SK-N-SH (cell line): ENCODE results near the gene CHRNG. TPM values are rescaled to one million over a fixed set of nuclear protein-coding genes. Genes with fewer than 3 reads are reported as not detected.

ENCODE experiments used
- CTCF ChIA-PET: fragments of 300-600, 350-600 bp; formaldehyde crosslinking; extraction: SDS; loops from one replicate; lab custom pipeline; 2021; lab: Yijun Ruan, JAX
- POLR2A ChIA-PET: fragments of 350-600 bp; sonication (Branson Sonifier 250); formaldehyde crosslinking; extraction: SDS; loops from one replicate; lab custom pipeline; 2020; ENCODE audit warnings: antibody characterized with exemption, inconsistent platforms; lab: Yijun Ruan, JAX
- DNase-seq: peaks from one replicate; pipeline ENCODE4 v3.0.0; 2012
- H2AFZ ChIP-seq: fragments of 200-600 bp; sonication (generic); 2 replicates; pipeline ENCODE4 v1.8.1; 2016; ENCODE audit warnings: antibody characterized with exemption, mild to moderate bottlenecking, low read depth
- H3F3A ChIP-seq: fragments of 200-600 bp; sonication (generic); replicated peaks from 2 replicates; pipeline ENCODE3; 2016; ENCODE audit warnings: antibody characterized with exemption, mild to moderate bottlenecking; ENCODE audit not compliant: insufficient read depth
- H3K27ac ChIP-seq, 2 experiments: fragments of 200-500 bp in 1 of 2; fragments of 200-600 bp in 1 of 2; sonication (Bioruptor generic) in 1 of 2; sonication (generic), shearing (Covaris generic) in 1 of 2; 2 replicates each; pipeline versions ENCODE4 v1.5.1 to v1.6.1; 2014 to 2016; ENCODE audit warnings: low read depth in 2 of 2, inconsistent platforms in 1 of 2, low read length in 1 of 2, mild to moderate bottlenecking in 1 of 2, mixed read lengths in 1 of 2
- H3K27me3 ChIP-seq: fragments of 200-600 bp; sonication (generic), shearing (Covaris generic); 2 replicates; pipeline ENCODE4 v1.6.1; 2016; ENCODE audit warnings: mixed run types; ENCODE audit not compliant: insufficient read depth
- H3K36me3 ChIP-seq, 2 experiments: fragments of 200-500 bp in 1 of 2; fragments of 200-600 bp in 1 of 2; sonication (Bioruptor generic) in 1 of 2; sonication (generic) in 1 of 2; replicated peaks in 1 of 2; 2 replicates each; pipeline versions ENCODE3 to v1.5.1; 2014 to 2016; ENCODE audit warnings: low read length in 1 of 2, mild to moderate bottlenecking in 1 of 2; ENCODE audit not compliant: insufficient read depth in 2 of 2, control insufficient read depth in 1 of 2
- H3K4me1 ChIP-seq, 2 experiments: fragments of 200-500 bp in 1 of 2; fragments of 200-600 bp in 1 of 2; sonication (Bioruptor generic) in 1 of 2; sonication (generic), shearing (Covaris generic) in 1 of 2; 2 replicates each; pipeline versions ENCODE4 v1.5.1 to v1.6.1; 2014 to 2016; ENCODE audit warnings: low read depth in 1 of 2, low read length in 1 of 2, mixed run types in 1 of 2; ENCODE audit not compliant: insufficient read depth in 2 of 2, control insufficient read depth in 1 of 2
- H3K4me2 ChIP-seq: fragments of 200-600 bp; sonication (generic), shearing (Covaris generic); 2 replicates; pipeline ENCODE4 v1.6.1; 2017; ENCODE audit warnings: mixed run types
- H3K4me3 ChIP-seq, 2 experiments: fragments of 200-500 bp in 1 of 2; fragments of 200-600 bp in 1 of 2; sonication (Bioruptor generic) in 1 of 2; sonication (generic), shearing (Covaris generic) in 1 of 2; 2 replicates each; pipeline versions ENCODE4 v1.5.1 to v1.8.1; 2014 to 2016; ENCODE audit warnings: low read depth in 2 of 2, inconsistent platforms in 1 of 2, low read length in 1 of 2, mild to moderate bottlenecking in 1 of 2, mixed read lengths in 1 of 2, moderate library complexity in 1 of 2
- H3K79me2 ChIP-seq: fragments of 200-600 bp; sonication (generic); 2 replicates; pipeline ENCODE4 v1.8.1; 2017; ENCODE audit warnings: mild to moderate bottlenecking; ENCODE audit not compliant: insufficient read depth
- H3K9ac ChIP-seq: fragments of 200-600 bp; sonication (generic); 2 replicates; pipeline ENCODE4 v1.6.1; 2017; ENCODE audit warnings: mixed run types
- H3K9me2 ChIP-seq: fragments of 200-600 bp; sonication (generic); 2 replicates; pipeline ENCODE4 v1.6.1; 2017; ENCODE audit warnings: mixed run types
- H3K9me3 ChIP-seq: fragments of 200-600 bp; sonication (generic); 2 replicates; pipeline ENCODE4 v1.6.1; 2017; ENCODE audit warnings: mixed run types, mild to moderate bottlenecking, moderate library complexity
- H4K20me1 ChIP-seq: fragments of 200-600 bp; sonication (generic); 2 replicates; pipeline ENCODE4 v1.6.1; 2017; ENCODE audit warnings: mild to moderate bottlenecking, mixed run types; ENCODE audit not compliant: insufficient read depth
- FOXM1 ChIP-seq: IDR thresholded peaks from 2 replicates; pipeline ENCODE4 v1.4.0; 2012; ENCODE audit warnings: low read depth, mild to moderate bottlenecking
- JUND ChIP-seq: IDR thresholded peaks from 2 replicates; pipeline ENCODE4 v1.4.0; 2012
- NFIC ChIP-seq: IDR thresholded peaks from 2 replicates; pipeline ENCODE4 v1.4.0; 2012; ENCODE audit warnings: borderline replicate concordance
- NRF1 ChIP-seq: IDR thresholded peaks from 2 replicates; pipeline ENCODE4 v1.6.1; 2012; ENCODE audit warnings: low read depth, mild to moderate bottlenecking, low read length
- RAD21 ChIP-seq: IDR thresholded peaks from 2 replicates; pipeline ENCODE4 v1.6.1; 2012; ENCODE audit warnings: mild to moderate bottlenecking, low read length
- RFX5 ChIP-seq: IDR thresholded peaks from 2 replicates; pipeline ENCODE4 v1.6.1; 2012; ENCODE audit warnings: mild to moderate bottlenecking, improper control_type of control experiment, low read length
- SMC3 ChIP-seq: IDR thresholded peaks from 2 replicates; pipeline ENCODE4 v1.6.1; 2012; ENCODE audit warnings: low read depth, low read length, improper control_type of control experiment
- WGBS: methylation state at CpG from one replicate; pipeline ENCODE4 v1.1.6; 2017; ENCODE audit warnings: low lambda C conversion rate; 5-methylcytosine and 5-hydroxymethylcytosine counted together
- polyA plus RNA-seq, 3 experiments: library from polyadenylated mRNA; depleted of rRNA; stranded (reverse); fragments of >200 nt; gene quantifications; 2 replicates each; pipeline ENCODE4 v1.2.3, GENCODE V29; 2012
- TF ChIP-seq, protein P1 (sequence below): IDR thresholded peaks from 2 replicates; pipeline ENCODE4 v1.6.1; 2012; ENCODE audit warnings: mild to moderate bottlenecking, low read depth, low read length, moderate library complexity
- TF ChIP-seq, protein P2 (sequence below): IDR thresholded peaks from 2 replicates; pipeline ENCODE4 v1.4.0; 2012; ENCODE audit warnings: low read depth, borderline replicate concordance

CHRNG gene
- polyA plus RNA-seq, 1 of the 3 experiments (the other 2 are of a cell fraction), result not detected

DNA sequence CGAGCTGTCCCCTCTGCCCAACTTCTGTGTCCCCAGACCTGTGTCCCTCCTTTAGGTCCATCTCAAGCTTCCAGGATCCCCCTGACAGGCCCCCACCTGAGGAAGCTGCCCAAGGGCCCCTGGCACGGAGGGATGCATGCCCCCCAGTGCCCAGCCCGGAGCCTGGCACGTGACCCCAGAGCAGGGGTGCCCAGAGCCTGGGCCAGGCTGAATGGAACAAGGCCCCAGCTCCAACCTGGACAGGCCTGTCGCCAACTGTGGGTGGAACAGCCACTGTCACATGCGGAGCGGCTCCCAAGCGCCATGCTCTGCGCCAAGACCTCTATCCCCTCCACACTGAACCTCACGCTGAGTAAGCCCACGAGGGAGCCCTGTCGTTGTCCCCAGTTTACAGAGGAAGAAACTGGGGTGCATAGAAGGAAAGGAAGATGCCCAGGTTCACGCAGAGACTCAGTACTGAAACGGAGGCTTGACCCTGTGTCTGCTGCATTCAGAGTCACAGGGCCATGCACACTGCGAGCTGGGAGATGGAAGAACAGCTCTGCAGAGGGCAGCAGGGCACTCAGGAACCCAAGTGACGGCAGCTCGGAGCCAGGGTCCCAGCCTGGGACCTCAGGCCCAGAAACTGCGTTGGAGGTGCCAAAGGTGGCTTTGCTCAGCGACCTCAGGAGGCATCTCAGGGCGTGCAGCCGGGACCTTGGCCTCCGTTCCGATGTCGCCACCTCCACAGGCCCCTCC is 46.4 kb upstream of the CHRNG start:
- POLR2A ChIA-PET, result no interaction called here
- DNase-seq, result no peak
- Histone ChIP-seq H3K4me1 (peaks cover 0 to 15% of the 10 kb centered on the region in 2 experiments; a peak in 1 of 4 replicates), H3F3A (no peaks in the 10 kb centered on the region), H3K27me3 (no peaks in the 10 kb centered on the region), H3K36me3 (no peaks in the 10 kb centered on the region), H3K4me3 (no peak overlapping the region)
- WGBS, result 60% methylated on average over 13 of the region's 24 CpGs
- TF ChIP-seq SMC3, result no peak
- no peak for TF ChIP-seq FOXM1
- TF ChIP-seq, protein P1, sequence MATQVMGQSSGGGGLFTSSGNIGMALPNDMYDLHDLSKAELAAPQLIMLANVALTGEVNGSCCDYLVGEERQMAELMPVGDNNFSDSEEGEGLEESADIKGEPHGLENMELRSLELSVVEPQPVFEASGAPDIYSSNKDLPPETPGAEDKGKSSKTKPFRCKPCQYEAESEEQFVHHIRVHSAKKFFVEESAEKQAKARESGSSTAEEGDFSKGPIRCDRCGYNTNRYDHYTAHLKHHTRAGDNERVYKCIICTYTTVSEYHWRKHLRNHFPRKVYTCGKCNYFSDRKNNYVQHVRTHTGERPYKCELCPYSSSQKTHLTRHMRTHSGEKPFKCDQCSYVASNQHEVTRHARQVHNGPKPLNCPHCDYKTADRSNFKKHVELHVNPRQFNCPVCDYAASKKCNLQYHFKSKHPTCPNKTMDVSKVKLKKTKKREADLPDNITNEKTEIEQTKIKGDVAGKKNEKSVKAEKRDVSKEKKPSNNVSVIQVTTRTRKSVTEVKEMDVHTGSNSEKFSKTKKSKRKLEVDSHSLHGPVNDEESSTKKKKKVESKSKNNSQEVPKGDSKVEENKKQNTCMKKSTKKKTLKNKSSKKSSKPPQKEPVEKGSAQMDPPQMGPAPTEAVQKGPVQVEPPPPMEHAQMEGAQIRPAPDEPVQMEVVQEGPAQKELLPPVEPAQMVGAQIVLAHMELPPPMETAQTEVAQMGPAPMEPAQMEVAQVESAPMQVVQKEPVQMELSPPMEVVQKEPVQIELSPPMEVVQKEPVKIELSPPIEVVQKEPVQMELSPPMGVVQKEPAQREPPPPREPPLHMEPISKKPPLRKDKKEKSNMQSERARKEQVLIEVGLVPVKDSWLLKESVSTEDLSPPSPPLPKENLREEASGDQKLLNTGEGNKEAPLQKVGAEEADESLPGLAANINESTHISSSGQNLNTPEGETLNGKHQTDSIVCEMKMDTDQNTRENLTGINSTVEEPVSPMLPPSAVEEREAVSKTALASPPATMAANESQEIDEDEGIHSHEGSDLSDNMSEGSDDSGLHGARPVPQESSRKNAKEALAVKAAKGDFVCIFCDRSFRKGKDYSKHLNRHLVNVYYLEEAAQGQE, result no peak
- TF ChIP-seq RFX5, result no peak
- no peak for TF ChIP-seq NFIC
- TF ChIP-seq NRF1, result no peak
- TF ChIP-seq, protein P2, sequence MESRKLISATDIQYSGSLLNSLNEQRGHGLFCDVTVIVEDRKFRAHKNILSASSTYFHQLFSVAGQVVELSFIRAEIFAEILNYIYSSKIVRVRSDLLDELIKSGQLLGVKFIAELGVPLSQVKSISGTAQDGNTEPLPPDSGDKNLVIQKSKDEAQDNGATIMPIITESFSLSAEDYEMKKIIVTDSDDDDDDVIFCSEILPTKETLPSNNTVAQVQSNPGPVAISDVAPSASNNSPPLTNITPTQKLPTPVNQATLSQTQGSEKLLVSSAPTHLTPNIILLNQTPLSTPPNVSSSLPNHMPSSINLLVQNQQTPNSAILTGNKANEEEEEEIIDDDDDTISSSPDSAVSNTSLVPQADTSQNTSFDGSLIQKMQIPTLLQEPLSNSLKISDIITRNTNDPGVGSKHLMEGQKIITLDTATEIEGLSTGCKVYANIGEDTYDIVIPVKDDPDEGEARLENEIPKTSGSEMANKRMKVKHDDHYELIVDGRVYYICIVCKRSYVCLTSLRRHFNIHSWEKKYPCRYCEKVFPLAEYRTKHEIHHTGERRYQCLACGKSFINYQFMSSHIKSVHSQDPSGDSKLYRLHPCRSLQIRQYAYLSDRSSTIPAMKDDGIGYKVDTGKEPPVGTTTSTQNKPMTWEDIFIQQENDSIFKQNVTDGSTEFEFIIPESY, result no peak
- no peak for TF ChIP-seq JUND
- no peak for TF ChIP-seq RAD21
- TF ChIP-seq, all 33 proteins: peak for 0
- Histone ChIP-seq H3K4me2 (no peak overlapping the region), H3K9me2 (no peaks in the 10 kb centered on the region), H2AFZ (no peak overlapping the region), H3K27ac (no peak overlapping the region), H3K79me2 (no peaks in the 10 kb centered on the region), H3K9ac (no peak overlapping the region), H3K9me3 (no peaks in the 10 kb centered on the region), H4K20me1 (no peaks in the 10 kb centered on the region)
- CTCF ChIA-PET, result interaction anchor here (1.9 to 2.9 kb wide), 2 partner anchors 28 to 31 kb away, joined by 6 to 17 read pairs; no protein-coding TSS in a partner anchor
